Measurements from ENCODE around the gene OLFM2.
"Not testable (repeated sequence)": the region's sequence is repeated elsewhere in the genome, so short reads cannot be mapped to it uniquely, and the experiment has no call there.

The OLFM2 gene

DNA sequence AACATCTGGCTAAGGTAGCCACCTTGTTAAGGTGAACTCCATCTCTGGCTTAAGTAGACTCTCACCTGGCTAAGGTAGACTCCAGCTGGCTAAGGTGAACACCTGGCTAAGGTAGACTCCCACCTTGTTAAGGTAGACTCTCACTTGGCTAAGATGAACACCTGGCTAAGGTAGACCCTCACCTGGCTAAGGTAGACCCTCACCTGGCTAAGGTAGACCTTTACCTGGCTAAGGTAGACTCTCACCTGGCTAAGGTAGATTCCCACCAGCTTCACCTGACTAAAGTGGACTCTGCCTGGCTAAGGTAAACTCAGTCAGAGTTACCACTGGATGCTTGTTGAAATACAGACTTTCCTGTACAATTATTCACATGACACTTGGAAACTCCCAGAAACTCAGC, 77.5 kb downstream of the OLFM2 start:
- DNase-seq: no peak

GRCh38 chr19:9857920-9858746, 78.2 kb downstream of the OLFM2 start:
- no peak for DNase-seq

DNA sequence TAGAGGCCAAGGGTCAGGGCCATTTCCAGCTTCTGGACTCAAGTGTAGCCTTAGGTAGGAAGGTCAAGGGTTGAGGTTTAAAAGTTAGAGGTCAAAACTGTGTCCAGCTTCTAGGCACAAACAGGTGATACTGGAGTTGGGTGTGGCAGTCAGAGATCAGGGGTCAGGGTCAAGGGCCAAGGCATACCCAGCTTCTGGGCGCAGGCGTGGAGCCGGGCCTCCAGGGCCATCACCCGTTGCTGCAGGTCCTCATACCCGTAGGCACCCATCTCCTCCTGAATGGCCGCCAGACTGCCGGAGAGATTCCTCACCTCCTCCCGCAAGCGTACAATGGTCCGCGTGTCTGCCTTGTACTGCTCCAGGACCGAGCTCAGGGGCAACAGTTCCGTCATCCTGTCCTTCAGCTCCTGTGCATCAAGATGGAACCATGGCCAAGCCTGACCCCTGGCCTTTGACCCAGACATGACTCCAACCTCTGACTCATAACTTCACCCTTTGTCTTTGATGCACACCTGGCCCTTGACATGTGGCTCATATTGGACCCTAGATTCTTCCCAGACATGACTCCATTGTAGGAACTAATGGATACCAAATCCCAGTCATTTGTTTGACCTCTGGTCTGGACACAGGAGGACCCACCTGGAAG, 79.1 kb downstream of the OLFM2 start:
- no peak for DNase-seq

- DNase-seq: no peak
Measured at GRCh38 chr19:9856609-9857008, 79.7 kb downstream of the OLFM2 start.

- no peak for DNase-seq
Measured at GRCh38 chr19:9854282-9854846, 82.0 kb downstream of the OLFM2 start.

GRCh38 chr19:9850235-9850959, 85.9 kb downstream of the OLFM2 start:
- no peak for DNase-seq

DNA sequence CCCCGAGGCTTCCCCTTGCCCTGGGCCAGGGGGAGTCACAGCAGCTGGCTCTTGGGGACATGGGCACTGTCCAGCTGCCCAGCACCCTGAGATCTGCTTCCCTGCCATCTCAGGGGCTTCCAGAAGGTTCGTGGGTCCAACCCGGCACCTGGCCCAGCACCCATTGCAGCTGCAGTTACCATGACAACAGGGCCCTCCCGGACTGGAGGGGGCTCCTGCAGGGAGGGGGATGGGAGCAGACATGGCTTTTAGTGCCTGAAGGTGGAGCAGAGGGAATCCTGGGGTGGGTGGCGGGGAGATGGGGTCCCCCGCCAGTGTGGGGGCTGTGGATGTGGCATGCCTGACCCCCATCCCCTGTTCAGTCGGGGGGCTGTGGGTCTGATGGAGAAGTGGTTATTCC, 86.5 kb downstream of the OLFM2 start:
- DNase-seq: no peak

GRCh38 chr19:9848762-9849161, 87.6 kb downstream of the OLFM2 start:
- no peak for DNase-seq

GRCh38 chr19:9848060-9848459, 88.3 kb downstream of the OLFM2 start:
- DNase-seq: peak; percentile 33

GRCh38 chr19:9847087-9847671, 89.1 kb downstream of the OLFM2 start:
- DNase-seq: no peak

DNA sequence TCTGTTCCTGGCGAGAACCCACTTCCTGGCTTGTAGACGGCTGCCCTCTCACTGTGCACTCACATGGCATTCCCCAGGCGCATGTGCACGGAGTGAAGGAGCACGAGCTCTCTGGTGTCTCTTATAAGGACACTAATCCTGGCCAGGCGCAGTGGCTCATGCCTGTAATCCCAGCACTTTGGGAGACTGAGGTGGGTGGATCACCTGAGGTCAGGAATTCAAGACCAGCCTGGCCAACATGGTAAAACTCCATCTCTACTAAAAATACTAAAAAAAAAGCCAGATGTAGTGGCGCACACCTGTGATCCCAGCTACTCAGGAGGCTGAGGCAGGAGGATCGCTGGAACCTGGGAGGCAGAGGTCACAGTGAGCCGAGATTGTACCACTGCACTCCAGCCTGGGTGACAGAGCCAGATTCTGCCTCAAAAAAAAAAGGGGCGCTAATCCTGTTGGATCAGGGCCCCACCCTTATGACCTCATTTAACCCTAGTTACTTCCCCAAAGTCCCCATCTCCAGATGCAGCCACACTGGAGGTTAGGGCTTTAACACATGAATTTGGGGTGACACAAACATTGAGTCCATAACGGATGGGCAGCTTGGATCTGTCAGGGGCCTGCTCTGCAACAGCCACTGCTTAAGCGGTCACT, 92.6 kb downstream of the OLFM2 start:
- DNase-seq: not testable (repeated sequence)

DNA sequence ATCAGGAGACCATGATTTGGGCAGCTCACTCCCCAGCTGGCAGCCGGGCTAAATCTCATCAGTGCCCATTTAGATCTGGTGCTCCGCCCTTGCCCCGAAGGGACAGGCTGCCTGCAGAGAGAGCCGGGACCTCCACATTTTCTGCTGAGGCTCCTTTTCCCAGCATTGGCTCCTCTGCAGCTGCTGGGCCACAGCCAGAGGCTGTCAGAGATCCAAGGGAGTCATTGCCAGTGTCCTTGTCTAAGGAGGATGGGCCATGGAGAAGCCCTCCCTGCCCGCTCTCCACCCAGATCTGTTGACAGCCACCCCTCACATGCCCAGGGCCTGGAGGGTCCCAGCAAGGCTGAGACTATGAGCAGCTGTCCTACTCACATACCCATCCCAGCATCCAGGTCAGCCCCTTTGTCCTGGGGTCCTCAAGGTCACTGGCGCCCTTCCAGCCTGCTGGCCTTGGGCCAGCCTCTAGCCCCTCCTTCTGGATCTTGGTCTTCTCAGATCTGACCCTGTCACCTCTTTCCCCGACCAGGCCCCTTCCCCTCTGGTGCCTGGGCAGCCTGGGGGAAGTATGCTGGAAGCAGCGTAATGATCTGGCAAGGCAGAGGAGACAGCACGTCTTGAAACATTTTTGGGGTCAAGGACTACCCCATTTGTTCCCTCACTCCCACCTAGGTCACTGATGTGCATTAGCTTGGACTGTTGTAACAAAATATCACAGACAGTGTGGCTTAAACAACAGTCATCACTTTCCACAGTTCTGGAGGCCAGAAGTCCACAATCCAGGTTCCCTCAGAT, 93.3 kb downstream of the OLFM2 start:
- DNase-seq: no peak

DNA sequence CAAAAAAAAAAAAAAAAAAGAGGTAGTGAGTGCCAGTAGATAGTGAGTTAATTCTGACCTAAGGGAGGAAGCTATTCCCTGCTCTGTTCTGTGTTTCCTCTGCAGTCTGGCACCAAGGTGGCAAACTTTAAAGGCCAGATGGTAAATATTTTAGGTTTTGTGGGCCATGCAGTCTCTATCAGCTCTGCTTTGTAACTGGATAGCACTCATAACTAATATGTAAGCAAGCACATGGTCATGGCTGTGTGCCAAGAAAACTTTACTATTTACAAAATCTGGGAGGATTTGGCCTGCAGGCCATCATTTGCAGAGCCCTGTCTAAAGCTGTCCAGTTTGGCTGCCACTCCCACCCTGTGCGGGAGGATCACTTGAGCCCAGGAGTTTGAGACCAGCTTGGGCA, 96.9 kb downstream of the OLFM2 start:
- DNase-seq: no peak

DNA sequence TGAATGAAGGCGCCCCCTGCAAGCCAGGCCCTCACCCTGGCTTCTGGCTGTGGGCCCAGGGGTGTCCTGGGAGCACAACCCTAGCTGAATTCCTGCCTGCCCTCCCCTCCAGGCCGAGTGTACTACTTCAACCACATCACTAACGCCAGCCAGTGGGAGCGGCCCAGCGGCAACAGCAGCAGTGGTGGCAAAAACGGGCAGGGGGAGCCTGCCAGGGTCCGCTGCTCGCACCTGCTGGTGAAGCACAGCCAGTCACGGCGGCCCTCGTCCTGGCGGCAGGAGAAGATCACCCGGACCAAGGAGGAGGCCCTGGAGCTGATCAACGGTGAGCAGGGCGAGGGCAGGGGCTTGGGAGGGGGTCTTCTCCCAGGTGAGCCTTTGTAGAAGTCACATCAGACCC, 98.0 kb downstream of the OLFM2 start:
- no peak for DNase-seq

GRCh38 chr19:9836021-9836420, 100.3 kb downstream of the OLFM2 start:
- no peak for DNase-seq

DNA sequence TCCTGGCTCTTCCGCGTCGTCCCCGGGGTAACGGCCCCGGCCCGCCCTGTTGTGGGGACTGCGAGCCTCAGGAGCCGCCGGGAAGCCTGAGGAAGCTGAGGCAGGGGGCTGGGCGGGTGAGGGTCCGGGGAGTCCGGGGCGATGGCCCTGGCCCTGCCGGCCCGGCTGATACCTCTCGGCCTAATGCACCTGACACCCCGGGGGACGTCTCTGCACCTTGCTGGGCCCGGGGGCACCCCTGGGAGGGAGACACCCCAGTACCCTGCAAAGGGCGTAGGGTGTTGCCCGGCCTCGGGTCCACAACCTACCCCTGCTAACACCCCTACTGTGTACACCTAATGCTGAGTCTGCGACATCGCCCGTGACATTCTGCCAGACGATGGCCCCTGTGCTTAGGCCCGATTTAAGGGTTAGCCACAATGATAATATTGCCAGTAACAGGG, 100.8 kb downstream of the OLFM2 start:
- DNase-seq: no peak

DNA sequence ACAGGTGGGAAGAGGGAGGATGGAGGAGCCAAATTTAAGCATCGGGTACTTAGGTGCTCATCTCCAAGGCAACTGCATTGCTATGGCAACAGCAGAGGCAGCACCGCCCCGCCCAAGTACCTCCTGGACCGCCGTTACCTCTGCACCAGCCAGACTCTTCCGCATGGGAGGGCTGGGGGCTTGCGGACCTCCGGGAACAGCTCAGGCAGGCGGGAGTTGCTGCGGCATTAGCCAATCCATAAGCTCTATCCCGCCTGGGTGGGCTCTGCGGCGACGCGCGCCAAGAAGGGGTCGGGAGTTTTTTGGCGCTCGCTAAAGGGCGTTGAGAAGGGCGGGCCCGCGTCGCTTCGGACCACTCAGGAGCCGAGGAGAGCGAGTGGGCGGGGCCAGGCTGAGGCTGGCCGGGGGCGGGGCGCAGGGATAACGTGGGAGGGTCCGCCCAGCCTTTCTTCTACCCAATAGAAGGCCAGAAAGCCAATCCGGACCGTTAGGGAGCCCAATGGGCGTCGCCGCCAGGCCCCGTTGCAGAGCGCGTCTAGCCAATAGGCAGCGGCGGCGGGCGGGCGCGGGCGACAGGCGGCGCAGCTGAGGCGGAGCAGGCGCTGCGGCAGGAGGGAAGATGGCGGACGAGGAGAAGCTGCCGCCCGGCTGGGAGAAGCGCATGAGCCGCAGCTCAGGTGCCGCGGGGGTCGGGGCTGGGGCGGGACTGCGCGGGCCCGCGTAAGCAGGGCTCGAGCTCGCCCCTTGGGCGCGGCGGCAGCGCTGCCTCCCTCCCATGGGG, 101.4 kb downstream of the OLFM2 start, which contains the start of gene PIN1:
Gene PIN1, plus strand, starts transcription at position 593 of the 781 bp plus-strand sequence. Its CDS starts 27 bp downstream, at position 620.
- peak; percentile 99 for DNase-seq

GRCh38 chr19:9834307-9834725, 102.0 kb downstream of the OLFM2 start:
- no peak for DNase-seq

DNA sequence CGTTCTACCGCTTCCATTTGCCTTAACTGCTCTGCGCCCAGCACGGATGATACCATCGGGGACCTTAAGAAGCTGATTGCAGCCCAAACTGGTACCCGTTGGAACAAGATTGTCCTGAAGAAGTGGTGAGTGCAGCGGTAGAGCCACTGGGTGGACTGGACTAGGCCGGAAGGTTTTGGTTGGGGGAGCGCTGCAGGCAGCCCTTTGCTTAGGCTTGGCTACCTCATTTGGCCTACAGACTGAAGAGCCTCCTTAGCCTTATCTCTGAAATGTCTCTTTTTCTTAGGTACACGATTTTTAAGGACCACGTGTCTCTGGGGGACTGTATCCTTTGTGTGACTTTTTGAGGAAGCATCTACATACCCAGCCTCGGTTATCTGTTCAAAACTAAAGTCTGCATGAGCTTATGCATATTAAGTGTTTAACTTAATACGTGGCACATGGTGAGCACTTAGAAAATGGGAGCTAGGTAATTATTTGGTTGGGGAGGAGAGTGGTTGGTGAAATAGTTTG, 107.7 kb downstream of the OLFM2 start:
- DNase-seq: no peak

Data from T-helper 9 cell (primary cell).